Trophoblast cell (in vitro differentiated cells and primary cell): ENCODE results near the gene TPRX2.
"Not testable (repeated sequence)": the region's sequence is repeated elsewhere in the genome, so short reads cannot be mapped to it uniquely, and the experiment has no call there.

Experiments used
- DNase-seq, 2 donors: peaks; one replicate each; pipeline ENCODE4 v3.0.0-alpha.2; 2016
- H2AFZ ChIP-seq: 2 replicates; pipeline ENCODE4 v1.6.1; 2013; ENCODE audit warnings: low read length, moderate library complexity, mild to moderate bottlenecking; ENCODE audit not compliant: insufficient read depth, poor library complexity
- H2AK5ac ChIP-seq: 2 replicates; pipeline ENCODE4 v1.6.1; 2013; ENCODE audit warnings: mild to moderate bottlenecking, low read length
- H2BK120ac ChIP-seq: 2 replicates; pipeline ENCODE4 v1.6.1; 2013; ENCODE audit warnings: low read length, mild to moderate bottlenecking, moderate library complexity; ENCODE audit not compliant: insufficient read depth, poor library complexity
- H2BK12ac ChIP-seq: 2 replicates; pipeline ENCODE4 v1.6.1; 2013; ENCODE audit warnings: mild to moderate bottlenecking, low read length, moderate library complexity
- H2BK5ac ChIP-seq: 2 replicates; pipeline ENCODE4 v1.6.1; 2013; ENCODE audit warnings: low read length, low read depth, moderate library complexity, mild to moderate bottlenecking; ENCODE audit not compliant: poor library complexity
- H3K14ac ChIP-seq: 2 replicates; pipeline ENCODE4 v1.6.1; 2013; ENCODE audit warnings: mild to moderate bottlenecking, low read length
- H3K18ac ChIP-seq: 2 replicates; pipeline ENCODE4 v1.6.1; 2013; ENCODE audit warnings: mild to moderate bottlenecking, low read length
- H3K23ac ChIP-seq: 2 replicates; pipeline ENCODE4 v1.6.1; 2013; ENCODE audit warnings: low read length
- H3K27ac ChIP-seq: 2 replicates; pipeline ENCODE4 v1.5.1; 2013; ENCODE audit warnings: low read depth, mild to moderate bottlenecking, inconsistent platforms, low read length, moderate library complexity
- H3K27me3 ChIP-seq: 2 replicates; pipeline ENCODE4 v1.6.1; 2013; ENCODE audit warnings: inconsistent platforms, mild to moderate bottlenecking, low read length, moderate library complexity; ENCODE audit not compliant: insufficient read depth
- H3K36me3 ChIP-seq, 2 experiments: 1 replicate in 1 of 2; 2 replicates in 1 of 2; pipeline ENCODE4 v1.6.1; 2013; ENCODE audit warnings: low read length in 2 of 2, mild to moderate bottlenecking in 2 of 2, moderate library complexity in 1 of 2; ENCODE audit not compliant: insufficient read depth in 2 of 2, control insufficient read depth in 1 of 2
- H3K4ac ChIP-seq: 2 replicates; pipeline ENCODE4 v1.6.1; 2013; ENCODE audit warnings: low read depth, mild to moderate bottlenecking, low read length, moderate library complexity
- H3K4me1 ChIP-seq, 2 experiments: 1 replicate in 1 of 2; 2 replicates in 1 of 2; pipeline ENCODE4 v1.6.1; 2013; ENCODE audit warnings: low read length in 2 of 2, mild to moderate bottlenecking in 2 of 2, moderate library complexity in 1 of 2; ENCODE audit not compliant: insufficient read depth in 2 of 2, control insufficient read depth in 1 of 2
- H3K4me2 ChIP-seq: 2 replicates; pipeline ENCODE4 v1.6.1; 2013; ENCODE audit warnings: inconsistent platforms, mild to moderate bottlenecking, low read length, moderate library complexity
- H3K4me3 ChIP-seq: 2 replicates; pipeline ENCODE4 v1.5.1; 2013; ENCODE audit warnings: mild to moderate bottlenecking, low read depth, low read length, inconsistent platforms
- H3K79me1 ChIP-seq: one replicate; pipeline ENCODE4 v1.6.1; 2013; ENCODE audit warnings: low read length
- H3K79me2 ChIP-seq: 2 replicates; pipeline ENCODE4 v1.6.1; 2013; ENCODE audit warnings: low read length, mild to moderate bottlenecking; ENCODE audit not compliant: control insufficient read depth, insufficient read depth, poor library complexity
- H3K9ac ChIP-seq: 2 replicates; pipeline ENCODE4 v1.6.1; 2013; ENCODE audit warnings: mild to moderate bottlenecking, low read length
- H3K9me3 ChIP-seq: 2 replicates; pipeline ENCODE4 v1.6.1; 2013; ENCODE audit warnings: low read depth, mild to moderate bottlenecking, control low read depth, inconsistent platforms, low read length; ENCODE audit not compliant: insufficient read depth
- H4K12ac ChIP-seq: 2 replicates; pipeline ENCODE4 v1.6.1; 2013; ENCODE audit warnings: low read depth, mild to moderate bottlenecking, low read length, moderate library complexity
- H4K8ac ChIP-seq: 2 replicates; pipeline ENCODE4 v1.6.1; 2013; ENCODE audit warnings: low read depth, mild to moderate bottlenecking, low read length, moderate library complexity
- H4K91ac ChIP-seq: one replicate; pipeline ENCODE4 v1.6.1; 2013; ENCODE audit warnings: low read depth, mild to moderate bottlenecking, low read length, moderate library complexity
- WGBS: extraction: QIAGEN DNeasy Blood & Tissue Kit; methylation state at CpG from one replicate; pipeline ENCODE4 v1.1.7; 2013; ENCODE audit warnings: missing lambda C conversion rate; ENCODE audit not compliant: insufficient read length, insufficient coverage; ENCODE audit errors: extremely low coverage; 5-methylcytosine and 5-hydroxymethylcytosine counted together

Gene TPRX2

GRCh38 chr19:47909350-47909749, 50.3 kb downstream of the TPRX2 start:
- not testable (repeated sequence) for H2AK5ac ChIP-seq, H3K9ac ChIP-seq, H3K79me2 ChIP-seq, H2AFZ ChIP-seq, H4K91ac ChIP-seq, H4K12ac ChIP-seq, H4K8ac ChIP-seq, H3K4me2 ChIP-seq, H3K27ac ChIP-seq, DNase-seq, H3K23ac ChIP-seq, H3K4me1 ChIP-seq, H3K14ac ChIP-seq, H2BK5ac ChIP-seq, H3K18ac ChIP-seq, H3K36me3 ChIP-seq, H3K79me1 ChIP-seq, H3K9me3 ChIP-seq, H3K27me3 ChIP-seq, H3K4ac ChIP-seq, H2BK120ac ChIP-seq, H2BK12ac ChIP-seq, H3K4me3 ChIP-seq
- no CpG with 5 or more reads among the region's 14 CpGs for WGBS

GRCh38 chr19:47910191-47910590, 51.2 kb downstream of the TPRX2 start:
- H3K27ac ChIP-seq, H3K27me3 ChIP-seq, H3K79me1 ChIP-seq, H3K9me3 ChIP-seq, H2BK120ac ChIP-seq, H3K36me3 ChIP-seq, H3K4me2 ChIP-seq, H3K18ac ChIP-seq, H3K4me1 ChIP-seq, H3K4me3 ChIP-seq, H3K79me2 ChIP-seq, H3K14ac ChIP-seq, H3K4ac ChIP-seq, H4K91ac ChIP-seq, H2AFZ ChIP-seq, H3K23ac ChIP-seq, H4K8ac ChIP-seq, H4K12ac ChIP-seq, H2BK12ac ChIP-seq, H2AK5ac ChIP-seq, DNase-seq, H2BK5ac ChIP-seq, H3K9ac ChIP-seq: not testable (repeated sequence)
- no CpG with 5 or more reads among the region's 2 CpGs for WGBS
